NCI-H460 (cell line): ENCODE measurements around the gene GAS2. TPM values are rescaled to one million over a fixed set of nuclear protein-coding genes. Genes with fewer than 3 reads are reported as not detected.

Source experiments
- DNase-seq: peaks from one replicate; pipeline ENCODE4 v3.0.0-alpha.2; 2016; ENCODE audit warnings: low read depth; ENCODE audit errors: extremely low read depth
- small RNA-seq, 2 experiments: library from RNA; depleted of rRNA; stranded (forward); fragments of <200 nt; gene quantifications; one replicate each; pipeline ENCODE3, GENCODE V24; 2014
- total RNA-seq: library from RNA; depleted of rRNA; stranded (reverse); fragments of >200 nt; shearing (Covaris generic); gene quantifications from 2 replicates; pipeline ENCODE4 v1.2.3, GENCODE V29; 2014; rRNA removed

Gene GAS2
- total RNA-seq, 1 experiment from 2014 or later = 0.77 TPM

- DNase-seq = no peak
These were observed 180.3 kb downstream of the GAS2 start for GRCh38 chr11:22846726-22847125.

DNA sequence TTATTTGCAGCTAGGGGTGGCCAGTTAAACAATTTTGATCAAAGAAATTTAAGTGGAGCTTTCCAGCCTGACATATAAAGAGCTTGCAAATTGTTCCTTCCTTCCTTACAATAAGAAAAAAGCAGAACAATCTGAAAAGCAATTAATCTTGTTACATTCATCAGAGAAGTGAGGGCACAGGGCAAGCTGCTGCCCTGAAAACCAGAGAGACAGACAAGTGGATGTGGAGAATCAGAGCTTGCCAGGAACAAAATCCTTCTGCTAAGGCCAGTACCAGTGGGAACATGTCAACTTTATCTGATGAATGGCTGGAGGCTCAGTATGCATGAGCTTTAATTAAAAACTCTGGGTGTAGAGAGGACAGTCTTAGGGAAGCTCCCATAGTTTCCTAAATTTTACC, 185.1 kb downstream of the GAS2 start:
- no peak for DNase-seq

DNA sequence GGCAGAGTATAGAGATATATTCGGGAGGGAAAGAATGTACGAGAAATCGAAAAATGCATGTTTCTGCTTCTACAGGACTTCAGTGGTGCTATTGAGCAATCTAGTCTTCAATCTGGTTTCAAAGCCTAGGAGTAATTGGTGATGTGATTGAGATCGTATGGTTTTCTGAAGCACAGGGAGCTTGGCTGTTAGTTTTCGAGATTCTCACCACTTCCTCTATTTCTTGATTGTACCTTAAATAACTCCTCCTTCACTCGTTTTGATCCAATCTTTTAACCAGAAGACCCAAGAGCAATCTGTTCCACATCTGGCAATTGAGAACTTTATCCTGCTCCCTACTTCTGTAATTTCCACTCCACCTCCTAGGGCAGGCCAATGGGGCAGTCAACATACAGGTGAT, 193.3 kb downstream of the GAS2 start:
- no peak for DNase-seq

- no peak for DNase-seq
These were observed 193.8 kb downstream of the GAS2 start, which contains the start of gene CCDC179 for GRCh38 chr11:22860241-22860640. TSS of gene CCDC179 (minus strand) at chr11:22860474. CDS start at chr11:22860421, 53 bp downstream.

Small RNAs within 50 kb of the gene (small RNA-seq; reads per million reads assigned to genes)
- gene RNA5SP338 = 0 to 0.29 reads per million in 2 experiments

Other genes starting within 250 kb of the GAS2 start
- 10.6 and 12.4 TPM in 2 replicates for gene FANCF, start 40.8 kb upstream of the GAS2 start, total RNA-seq
- gene SVIP, start 163.2 kb downstream of the GAS2 start, total RNA-seq = 10.7 and 14.0 TPM in 2 replicates
- not detected in 2 replicates for gene CCDC179, start 193.9 kb downstream of the GAS2 start, total RNA-seq